BLaER1 treated with 17β-estradiol and CSF1 and Interleukin-3, amounts not matched to agents 10 nM and 100 nM (cell line): ENCODE results near the gene TMEM63B.
"Not testable (repeated sequence)": the region's sequence is repeated elsewhere in the genome, so short reads cannot be mapped to it uniquely, and the experiment has no call there.

ENCODE experiments used
- H3K27ac ChIP-seq, 11 experiments: shearing (Covaris generic); formaldehyde crosslinking; 2 replicates each; pipeline ENCODE4 v1.8.1; 2022
- H3K27me3 ChIP-seq, 11 experiments: shearing (Covaris generic); formaldehyde crosslinking; 2 replicates each; pipeline ENCODE4 v1.8.1; 2022
- H3K36me3 ChIP-seq, 11 experiments: shearing (Covaris generic); formaldehyde crosslinking; 2 replicates each; pipeline ENCODE4 v1.8.1; 2022
- H3K4me1 ChIP-seq, 10 experiments: shearing (Covaris generic); formaldehyde crosslinking; 2 replicates each; pipeline ENCODE4 v1.8.1; 2022
- H3K4me2 ChIP-seq, 11 experiments: shearing (Covaris generic); formaldehyde crosslinking; 2 replicates each; pipeline ENCODE4 v1.8.1; 2022
- H3K4me3 ChIP-seq, 10 experiments: shearing (Covaris generic); formaldehyde crosslinking; 2 replicates each; pipeline ENCODE4 v1.8.1; 2022
- H3K9ac ChIP-seq, 11 experiments: shearing (Covaris generic); formaldehyde crosslinking; 2 replicates each; pipeline ENCODE4 v1.8.1; 2022
- H3K9me3 ChIP-seq, 11 experiments: shearing (Covaris generic); formaldehyde crosslinking; replicated peaks in 1 of 11; 2 replicates each; pipeline ENCODE4 v1.8.1; 2022
- H4K20me1 ChIP-seq, 11 experiments: shearing (Covaris generic); formaldehyde crosslinking; 2 replicates each; pipeline ENCODE4 v1.8.1; 2022
- Cebpa-rat ChIP-seq, 11 experiments: shearing (Covaris generic); IDR thresholded peaks; 2 replicates each; pipeline ENCODE4 v1.8.1; 2022

Gene TMEM63B

DNA sequence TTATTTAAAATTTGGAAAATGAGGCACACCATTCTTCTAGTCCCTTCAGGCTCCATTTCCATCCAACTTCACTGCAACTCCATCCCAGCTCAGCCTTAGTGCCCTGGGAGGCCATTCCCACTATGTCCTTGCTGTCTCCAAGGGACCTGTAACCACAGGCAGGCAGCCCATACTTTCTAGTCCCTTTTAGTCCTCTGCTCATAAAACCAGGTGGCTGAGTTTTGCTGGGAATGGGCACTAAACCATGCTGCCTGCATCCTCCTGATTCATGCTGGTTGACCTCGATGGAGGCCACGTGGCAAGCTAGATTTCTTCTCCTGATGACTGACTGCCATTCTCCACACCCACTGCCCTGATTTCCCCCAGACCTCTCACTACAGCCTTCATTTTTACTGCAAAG, 61.9 kb downstream of the TMEM63B start:
- no peak for TF ChIP-seq Cebpa-rat (IDR thresholded peaks at IDR 0.05)
- H3K4me1 ChIP-seq, result peaks cover 0 to 44% (median 12%) of the 10 kb centered on the region in 10 experiments; a peak in 13 of 20 replicates

DNA sequence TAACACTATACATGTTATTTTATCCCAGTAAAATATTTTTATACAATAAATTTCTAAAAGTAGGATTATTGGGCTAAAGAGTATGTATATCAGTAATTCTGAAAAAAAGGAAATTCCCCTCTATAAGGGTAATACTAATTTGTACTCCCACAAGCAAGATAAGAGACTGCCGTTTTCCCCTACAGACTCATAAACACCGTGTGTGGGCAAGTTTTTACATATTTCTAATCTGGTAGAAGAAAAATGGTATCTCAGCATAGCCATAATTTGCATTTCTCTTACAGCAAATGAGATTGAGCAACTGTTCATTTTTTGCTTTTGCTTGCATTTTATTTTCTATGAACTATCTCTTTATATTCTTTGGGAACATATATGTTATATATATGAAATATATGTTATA, 63.4 kb downstream of the TMEM63B start:
- Histone ChIP-seq H3K4me1 (peaks cover 0 to 44% (median 12%) of the 10 kb centered on the region in 10 experiments; a peak in 13 of 20 replicates), H3K9ac (no peak overlapping the region), H3K4me3 (no peak overlapping the region), H3K36me3 (no peaks in the 10 kb centered on the region), H3K27me3 (no peaks in the 10 kb centered on the region), H3K9me3 (no peaks in the 10 kb centered on the region), H4K20me1 (no peaks in the 10 kb centered on the region), H3K27ac (peak overlapping the region in 1 of 11 experiments; percentile 22; a peak in 1 of 22 replicates), H3K4me2 (peak overlapping the region in 2 of 11 experiments; percentile 45 to 50; a peak in 2 of 22 replicates)
- no peak for TF ChIP-seq Cebpa-rat (IDR thresholded peaks at IDR 0.05)

More for the DNA sequence above, 61.9 kb downstream of the TMEM63B start:
- no peaks in the 10 kb centered on the region for H3K27me3 ChIP-seq
- no peak overlapping the region for H3K9ac ChIP-seq
- no peaks in the 10 kb centered on the region for H4K20me1 ChIP-seq
- no peak overlapping the region for H3K27ac ChIP-seq
- no peaks in the 10 kb centered on the region for H3K36me3 ChIP-seq
- H3K9me3 ChIP-seq, result no peaks in the 10 kb centered on the region
- peak overlapping the region in 3 of 11 experiments; percentile 10 to 45 (median 12); a peak in 4 of 22 replicates for H3K4me2 ChIP-seq
- H3K4me3 ChIP-seq, result no peak overlapping the region

DNA sequence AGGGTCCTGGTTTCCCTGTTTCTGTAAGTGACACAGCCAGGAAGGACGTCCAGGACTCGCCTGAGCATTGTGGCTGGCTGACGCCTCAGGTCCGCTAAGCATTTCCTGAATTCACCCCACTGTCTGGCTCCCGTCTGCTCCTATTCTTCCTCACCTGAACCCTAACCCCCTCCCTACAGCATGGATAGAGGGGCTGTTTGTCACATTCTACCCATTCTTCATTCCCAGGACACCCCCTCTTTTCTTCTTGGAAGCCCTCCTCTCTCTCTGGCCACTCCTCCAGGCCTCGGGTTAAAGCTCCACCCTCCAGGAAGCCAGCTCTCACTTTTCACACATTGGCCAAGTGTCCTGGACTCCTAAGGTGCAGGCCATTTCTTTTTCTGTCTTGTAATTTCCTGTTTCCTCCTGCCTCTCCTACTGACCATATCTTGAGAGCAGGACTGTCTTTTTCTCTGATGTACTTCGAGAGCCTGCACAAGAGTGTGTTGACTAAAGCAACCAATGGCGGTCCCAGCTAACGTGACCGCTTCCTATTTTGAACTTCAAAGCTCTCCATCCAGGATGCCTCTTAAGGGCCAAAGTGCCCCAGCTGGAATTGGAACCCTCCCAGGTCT, 65.2 kb downstream of the TMEM63B start:
- no peak for TF ChIP-seq Cebpa-rat (IDR thresholded peaks at IDR 0.05)
- peaks cover 0 to 37% (median 6%) of the 10 kb centered on the region in 10 experiments; a peak in 8 of 20 replicates for H3K4me1 ChIP-seq
- peak overlapping the region in 9 of 11 experiments; percentile 1 to 23 (median 19); a peak in 12 of 22 replicates for H3K4me2 ChIP-seq
- no peaks in the 10 kb centered on the region for H4K20me1 ChIP-seq
- H3K9ac ChIP-seq, result no peak overlapping the region
- no peak overlapping the region for H3K4me3 ChIP-seq
- no peaks in the 10 kb centered on the region for H3K27me3 ChIP-seq
- no peak overlapping the region for H3K27ac ChIP-seq
- no peaks in the 10 kb centered on the region for H3K9me3 ChIP-seq
- no peaks in the 10 kb centered on the region for H3K36me3 ChIP-seq

DNA sequence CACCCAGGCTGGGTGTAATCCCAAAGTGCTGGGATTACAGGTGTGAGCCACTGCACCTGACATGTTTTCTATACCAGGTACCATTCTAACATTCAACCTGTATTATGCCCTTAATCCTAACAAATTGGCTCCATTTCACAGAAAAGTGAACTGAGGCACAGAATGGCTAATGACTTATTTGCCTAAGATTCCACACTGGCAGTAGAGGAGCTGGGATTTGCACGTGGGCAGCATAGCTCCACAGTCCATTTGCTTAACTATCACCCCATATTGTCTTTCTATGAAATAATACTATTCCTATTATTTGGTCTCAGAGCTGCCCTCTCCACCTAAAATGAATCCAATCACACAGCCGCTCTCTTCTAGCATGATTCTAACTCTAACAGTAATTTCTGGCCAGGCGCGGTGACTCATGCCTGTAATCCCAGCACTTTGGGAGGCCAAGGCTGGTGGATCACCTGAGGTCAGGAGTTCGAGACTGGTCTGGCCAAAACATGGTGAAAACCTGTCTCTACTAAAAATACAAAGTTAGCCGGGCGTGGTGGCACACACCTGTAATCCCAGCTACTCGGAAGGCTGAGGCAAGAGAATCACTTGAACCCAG, 66.1 kb downstream of the TMEM63B start:
- Histone ChIP-seq H4K20me1 (no peaks in the 10 kb centered on the region), H3K9ac (no peak overlapping the region), H3K4me2 (no peak overlapping the region), H3K4me1 (peaks cover 0 to 37% (median 6%) of the 10 kb centered on the region in 10 experiments; a peak in 8 of 20 replicates), H3K27ac (no peak overlapping the region), H3K27me3 (no peaks in the 10 kb centered on the region), H3K9me3 (no peaks in the 10 kb centered on the region), H3K4me3 (no peak overlapping the region), H3K36me3 (no peaks in the 10 kb centered on the region)
- no peak for TF ChIP-seq Cebpa-rat (IDR thresholded peaks at IDR 0.05)

DNA sequence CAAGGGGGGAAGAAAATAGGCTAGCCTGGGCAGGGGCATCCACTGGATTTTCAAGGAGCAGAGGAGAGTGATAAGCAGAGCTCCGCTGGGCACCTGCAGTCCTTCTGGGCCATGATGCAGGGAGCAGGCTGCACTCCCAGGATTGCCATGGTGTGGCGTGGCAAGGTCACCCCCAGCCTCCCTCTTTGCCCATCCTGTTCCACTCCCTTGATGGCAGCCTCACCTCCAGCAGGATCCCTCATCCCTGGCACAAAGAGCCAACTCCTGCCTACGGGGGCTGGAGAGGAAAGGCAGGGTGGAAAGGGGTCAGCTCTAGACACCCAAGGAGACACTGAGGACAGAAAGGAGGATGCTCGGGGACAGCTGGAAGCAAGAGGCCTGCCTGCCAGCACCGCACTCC, 67.0 kb downstream of the TMEM63B start:
- Histone ChIP-seq H3K4me2 (no peak overlapping the region), H3K27me3 (no peaks in the 10 kb centered on the region), H3K36me3 (no peaks in the 10 kb centered on the region), H4K20me1 (no peaks in the 10 kb centered on the region), H3K4me3 (no peak overlapping the region), H3K27ac (no peak overlapping the region), H3K9me3 (no peaks in the 10 kb centered on the region), H3K4me1 (peaks cover 0 to 33% (median 6%) of the 10 kb centered on the region in 10 experiments; a peak in 8 of 20 replicates), H3K9ac (no peak overlapping the region)
- no peak for TF ChIP-seq Cebpa-rat (IDR thresholded peaks at IDR 0.05)

DNA sequence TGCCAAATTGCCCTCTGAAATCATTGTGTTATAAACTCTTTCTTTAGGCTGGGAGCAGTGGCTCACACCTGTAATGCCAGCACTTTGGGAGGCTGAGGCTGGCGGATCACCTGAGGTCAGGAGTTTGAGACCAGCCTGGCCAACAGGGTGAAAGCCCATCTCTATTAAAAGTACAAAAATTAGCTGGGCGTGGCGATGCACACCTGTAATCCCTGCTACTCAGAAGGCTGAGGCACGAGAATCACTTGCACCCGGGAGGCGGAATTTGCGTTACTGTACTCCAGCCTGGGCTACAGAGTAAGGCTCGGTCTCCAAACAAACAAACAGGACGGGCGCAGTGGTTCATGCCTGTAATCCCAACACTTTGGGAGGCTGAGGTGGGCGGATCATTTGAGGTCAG, 69.0 kb downstream of the TMEM63B start:
- not testable (repeated sequence) for H4K20me1 ChIP-seq, H3K9me3 ChIP-seq, H3K36me3 ChIP-seq, H3K4me3 ChIP-seq, H3K27me3 ChIP-seq, H3K27ac ChIP-seq, H3K4me2 ChIP-seq, H3K9ac ChIP-seq
- peaks cover 12 to 24% (median 18%) of the 10 kb centered on the region in 10 experiments for H3K4me1 ChIP-seq

DNA sequence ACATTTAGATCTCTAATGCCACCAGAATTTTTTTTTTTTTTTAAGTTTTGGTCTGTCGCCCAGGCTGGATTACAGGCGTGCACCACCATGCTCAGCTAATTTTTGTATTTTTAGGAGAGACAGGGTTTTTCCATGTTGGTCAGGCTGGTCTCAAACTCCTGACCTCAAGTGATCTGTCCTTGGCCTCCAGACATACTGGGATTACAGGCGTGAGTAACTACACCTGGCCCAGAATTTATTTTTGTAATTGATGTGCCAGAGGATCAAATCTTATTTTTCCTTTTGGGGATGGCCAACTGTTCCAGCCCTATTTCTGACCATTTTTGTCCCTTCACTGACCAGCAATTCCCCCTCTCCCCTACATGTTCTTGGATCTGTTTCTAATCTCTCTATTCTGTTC, 71.3 kb downstream of the TMEM63B start:
- H3K4me2 ChIP-seq, result no peak overlapping the region
- H3K27me3 ChIP-seq, result no peaks in the 10 kb centered on the region; a peak in 1 of 22 replicates
- H3K4me1 ChIP-seq, result peaks cover 5 to 30% (median 20%) of the 10 kb centered on the region in 10 experiments; a peak in 18 of 20 replicates
- H3K9ac ChIP-seq, result no peak overlapping the region
- H3K36me3 ChIP-seq, result no peaks in the 10 kb centered on the region
- no peaks in the 10 kb centered on the region for H3K9me3 ChIP-seq
- no peak for TF ChIP-seq Cebpa-rat (IDR thresholded peaks at IDR 0.05)
- no peaks in the 10 kb centered on the region for H4K20me1 ChIP-seq
- no peak overlapping the region for H3K4me3 ChIP-seq
- no peak overlapping the region for H3K27ac ChIP-seq

DNA sequence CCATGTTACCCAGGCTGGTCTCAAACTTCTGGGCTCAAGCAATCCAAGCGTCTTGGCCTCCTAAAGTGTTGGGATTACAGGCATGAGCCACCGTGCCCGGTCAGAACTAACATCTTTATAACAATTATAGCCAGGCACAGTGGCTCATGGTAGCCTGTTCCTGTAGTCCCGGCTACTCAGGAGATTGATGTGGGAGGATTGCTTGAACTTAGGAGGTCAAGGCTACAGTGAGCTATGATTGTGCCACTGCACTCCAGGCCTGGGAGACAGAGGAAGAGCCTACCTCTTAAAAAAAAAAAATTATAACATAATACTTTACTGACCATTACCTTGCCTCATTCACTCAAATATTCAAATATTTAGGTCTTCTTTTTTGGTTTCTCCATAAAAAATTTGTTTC, 72.5 kb downstream of the TMEM63B start:
- Histone ChIP-seq H3K4me2 (peak overlapping the region in 1 of 11 experiments; percentile 78; a peak in 1 of 22 replicates), H3K4me1 (peaks cover 5 to 30% (median 20%) of the 10 kb centered on the region in 10 experiments; a peak in 18 of 20 replicates)

DNA sequence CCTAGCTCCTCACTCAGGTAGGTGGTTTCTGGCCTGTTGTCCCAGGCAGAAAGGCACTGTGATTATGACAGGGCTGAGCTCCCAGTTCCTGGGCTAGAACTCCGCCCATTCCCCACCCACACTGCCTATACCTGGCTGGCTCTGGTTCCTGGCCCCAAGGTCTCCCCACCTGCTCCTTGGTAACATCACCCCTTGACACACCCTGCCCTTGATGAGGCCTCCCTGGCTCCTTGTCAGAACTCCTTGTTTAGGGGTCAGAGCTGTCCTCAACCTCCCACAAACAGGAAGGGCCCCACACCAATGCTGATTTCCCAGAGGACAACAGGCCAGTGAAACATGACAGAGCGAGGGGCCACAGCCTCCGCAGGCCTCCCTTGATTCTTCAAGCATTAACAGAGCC, 73.8 kb downstream of the TMEM63B start:
- Histone ChIP-seq H3K36me3 (no peaks in the 10 kb centered on the region), H3K4me2 (peak overlapping the region in 10 of 11 experiments; percentile 28 to 81 (median 66); a peak in 19 of 22 replicates), H3K9me3 (no peaks in the 10 kb centered on the region), H3K4me1 (peaks cover 5 to 30% (median 20%) of the 10 kb centered on the region in 10 experiments; a peak in 18 of 20 replicates), H4K20me1 (no peaks in the 10 kb centered on the region), H3K27me3 (no peaks in the 10 kb centered on the region; a peak in 1 of 22 replicates), H3K27ac (no peak overlapping the region; a peak in 1 of 22 replicates), H3K9ac (peak overlapping the region in 2 of 11 experiments; percentile 0 to 4; a peak in 3 of 22 replicates), H3K4me3 (no peak overlapping the region)
- TF ChIP-seq Cebpa-rat (IDR thresholded peaks at IDR 0.05), result no peak

More for the DNA sequence above, 72.5 kb downstream of the TMEM63B start:
- H3K9me3 ChIP-seq, result no peaks in the 10 kb centered on the region
- H3K9ac ChIP-seq, result no peak overlapping the region
- no peak overlapping the region for H3K27ac ChIP-seq
- no peaks in the 10 kb centered on the region for H4K20me1 ChIP-seq
- no peaks in the 10 kb centered on the region for H3K36me3 ChIP-seq
- H3K27me3 ChIP-seq, result no peaks in the 10 kb centered on the region; a peak in 1 of 22 replicates
- TF ChIP-seq Cebpa-rat (IDR thresholded peaks at IDR 0.05), result no peak
- H3K4me3 ChIP-seq, result no peak overlapping the region
